H9 (cell line): ENCODE data around the gene ELOA2. TPM values are rescaled to one million over a fixed set of nuclear protein-coding genes. Genes with fewer than 3 reads are reported as not detected.

Experiments used
- DNase-seq: peaks from one replicate; pipeline ENCODE4 v3.0.0-alpha.2; 2017
- H2AFZ ChIP-seq: one replicate; pipeline ENCODE4 v1.6.1; 2013; ENCODE audit warnings: mild to moderate bottlenecking, low read length, control low read depth, moderate library complexity
- H2AK5ac ChIP-seq: 2 replicates; pipeline ENCODE4 v1.6.1; 2013; ENCODE audit warnings: low read length, control low read depth, mixed read lengths; ENCODE audit not compliant: insufficient read length
- H2BK120ac ChIP-seq: one replicate; pipeline ENCODE4 v1.6.1; 2013; ENCODE audit warnings: low read depth, mild to moderate bottlenecking, low read length, control low read depth, inconsistent platforms; ENCODE audit not compliant: poor library complexity, severe bottlenecking
- H2BK12ac ChIP-seq: 2 replicates; pipeline ENCODE4 v1.6.1; 2013; ENCODE audit warnings: low read length, control low read depth, mixed read lengths, low read depth; ENCODE audit not compliant: insufficient read length
- H2BK15ac ChIP-seq: 2 replicates; pipeline ENCODE4 v1.6.1; 2013; ENCODE audit warnings: low read depth, low read length, control low read depth
- H2BK20ac ChIP-seq: one replicate; pipeline ENCODE4 v1.6.1; 2013; ENCODE audit warnings: low read depth, mild to moderate bottlenecking, low read length, control low read depth, inconsistent platforms; ENCODE audit not compliant: poor library complexity, severe bottlenecking
- H2BK5ac ChIP-seq: 2 replicates; pipeline ENCODE4 v1.6.1; 2013; ENCODE audit warnings: low read length, control low read depth, mixed read lengths; ENCODE audit not compliant: insufficient read length
- H3K14ac ChIP-seq: 2 replicates; pipeline ENCODE4 v1.6.1; 2013; ENCODE audit warnings: low read length, control low read depth; ENCODE audit not compliant: insufficient read depth
- H3K18ac ChIP-seq: 2 replicates; pipeline ENCODE4 v1.6.1; 2013; ENCODE audit warnings: low read depth, mild to moderate bottlenecking, mixed read lengths, low read length, control low read depth; ENCODE audit not compliant: insufficient read length
- H3K23ac ChIP-seq: 2 replicates; pipeline ENCODE4 v1.6.1; 2013; ENCODE audit warnings: low read length, control low read depth, mixed read lengths, low read depth; ENCODE audit not compliant: insufficient read length
- H3K23me2 ChIP-seq: 2 replicates; pipeline ENCODE4 v1.6.1; 2013; ENCODE audit warnings: low read depth, mild to moderate bottlenecking, mixed read lengths, low read length, control low read depth; ENCODE audit not compliant: insufficient read length, poor library complexity, severe bottlenecking
- H3K27ac ChIP-seq: 2 replicates; pipeline ENCODE4 v1.5.1; 2013; ENCODE audit warnings: low read length, control low read depth, mixed read lengths, low read depth; ENCODE audit not compliant: insufficient read length
- H3K27me3 ChIP-seq: 2 replicates; pipeline ENCODE4 v1.6.1; 2013; ENCODE audit warnings: low read length, control low read depth, inconsistent platforms; ENCODE audit not compliant: insufficient read depth
- H3K4ac ChIP-seq: 2 replicates; pipeline ENCODE4 v1.6.1; 2013; ENCODE audit warnings: low read depth, mild to moderate bottlenecking, control low read depth, inconsistent platforms, low read length, moderate library complexity
- H3K4me1 ChIP-seq: 2 replicates; pipeline ENCODE4 v1.6.1; 2013; ENCODE audit warnings: low read length, control low read depth, inconsistent platforms; ENCODE audit not compliant: insufficient read depth
- H3K4me2 ChIP-seq: 2 replicates; pipeline ENCODE4 v1.6.1; 2013; ENCODE audit warnings: low read length, control low read depth, mixed read lengths; ENCODE audit not compliant: insufficient read length, insufficient read depth
- H3K56ac ChIP-seq: 2 replicates; pipeline ENCODE4 v1.6.1; 2013; ENCODE audit warnings: low read depth, mild to moderate bottlenecking, mixed read lengths, low read length, control low read depth; ENCODE audit not compliant: insufficient read length
- H3K79me1 ChIP-seq: 2 replicates; pipeline ENCODE4 v1.6.1; 2013; ENCODE audit warnings: low read depth, mild to moderate bottlenecking, moderate library complexity, low read length, control low read depth, inconsistent platforms; ENCODE audit not compliant: insufficient read depth, poor library complexity, severe bottlenecking
- H3K79me2 ChIP-seq: 2 replicates; pipeline ENCODE4 v1.6.1; 2013; ENCODE audit warnings: low read length, control low read depth, inconsistent platforms; ENCODE audit not compliant: insufficient read depth
- H3K9ac ChIP-seq: 2 replicates; pipeline ENCODE4 v1.6.1; 2013; ENCODE audit warnings: low read length, control low read depth, mixed read lengths; ENCODE audit not compliant: insufficient read length; ENCODE audit errors: extremely low read depth
- H3K9me3 ChIP-seq: one replicate; pipeline ENCODE4 v1.6.1; 2013; ENCODE audit warnings: low read depth, low read length, inconsistent platforms; ENCODE audit not compliant: control insufficient read depth
- H3T11ph ChIP-seq: one replicate; pipeline ENCODE4 v1.6.1; 2013; ENCODE audit warnings: mild to moderate bottlenecking, low read length, control low read depth, inconsistent platforms
- H4K20me1 ChIP-seq: one replicate; pipeline ENCODE4 v1.6.1; 2013; ENCODE audit not compliant: control insufficient read depth, insufficient read length, insufficient read depth
- H4K5ac ChIP-seq: 2 replicates; pipeline ENCODE4 v1.6.1; 2013; ENCODE audit warnings: low read depth, mild to moderate bottlenecking, mixed read lengths, low read length, control low read depth; ENCODE audit not compliant: insufficient read length
- H4K8ac ChIP-seq: replicated peaks from 2 replicates; pipeline ENCODE4 v1.6.1; 2013; ENCODE audit warnings: low read length, control low read depth, mixed read lengths, low read depth; ENCODE audit not compliant: insufficient read length
- H4K91ac ChIP-seq: 2 replicates; pipeline ENCODE4 v1.6.1; 2013; ENCODE audit warnings: low read depth, mild to moderate bottlenecking, moderate library complexity, mixed read lengths, low read length, control low read depth; ENCODE audit not compliant: insufficient read length
- H3K27ac Mint-ChIP-seq, 3 experiments: 2 replicates in 2 of 3; 3 replicates in 1 of 3; pipeline ENCODE4 v1.8.0; 2020 to 2021; ENCODE audit warnings: mixed read lengths in 3 of 3, mild to moderate bottlenecking in 1 of 3, moderate library complexity in 1 of 3
- H3K27me3 Mint-ChIP-seq: 2 replicates; pipeline ENCODE4 v1.8.0; 2021; ENCODE audit warnings: low read depth, mild to moderate bottlenecking, moderate library complexity, mixed read lengths
- H3K36me3 Mint-ChIP-seq, 3 experiments: 2 replicates in 2 of 3; 3 replicates in 1 of 3; pipeline ENCODE4 v1.8.0; 2020 to 2021; ENCODE audit warnings: low read depth in 3 of 3, mixed read lengths in 3 of 3; ENCODE audit not compliant: insufficient read depth in 1 of 3
- H3K4me1 Mint-ChIP-seq, 2 experiments: 2 replicates each; pipeline ENCODE4 v1.8.0; 2020; ENCODE audit warnings: mixed read lengths in 2 of 2
- H3K4me3 Mint-ChIP-seq, 2 experiments: 2 replicates in 1 of 2; 3 replicates in 1 of 2; pipeline ENCODE4 v1.8.0; 2020 to 2021; ENCODE audit warnings: mild to moderate bottlenecking in 2 of 2, mixed read lengths in 2 of 2, moderate library complexity in 1 of 2
- H3K9me3 Mint-ChIP-seq, 2 experiments: 2 replicates in 1 of 2; 3 replicates in 1 of 2; pipeline ENCODE4 v1.8.0; 2020; ENCODE audit warnings: mild to moderate bottlenecking in 2 of 2, mixed read lengths in 2 of 2, moderate library complexity in 1 of 2
- WGBS: extraction: QIAGEN DNeasy Blood & Tissue Kit; methylation state at CpG from one replicate; pipeline ENCODE4 v1.1.7; 2013; ENCODE audit warnings: missing lambda C conversion rate, low lambda C conversion rate, mixed read lengths; ENCODE audit not compliant: insufficient read length; ENCODE audit errors: extremely low coverage; 5-methylcytosine and 5-hydroxymethylcytosine counted together
- total RNA-seq: library from RNA; stranded (reverse); gene quantifications from 2 replicates; pipeline ENCODE4 v1.2.1, GENCODE V29; 2021
- TF ChIP-seq, protein P1 (sequence below): fragments of 200-600 bp; sonication (generic); conservative IDR thresholded peaks from 3 replicates; pipeline ENCODE4 v1.8.0; 2021; ENCODE audit warnings: antibody characterized with exemption, mild to moderate bottlenecking

The ELOA2 gene
- total RNA-seq, 1 experiment from 2014 or later: not detected

DNA sequence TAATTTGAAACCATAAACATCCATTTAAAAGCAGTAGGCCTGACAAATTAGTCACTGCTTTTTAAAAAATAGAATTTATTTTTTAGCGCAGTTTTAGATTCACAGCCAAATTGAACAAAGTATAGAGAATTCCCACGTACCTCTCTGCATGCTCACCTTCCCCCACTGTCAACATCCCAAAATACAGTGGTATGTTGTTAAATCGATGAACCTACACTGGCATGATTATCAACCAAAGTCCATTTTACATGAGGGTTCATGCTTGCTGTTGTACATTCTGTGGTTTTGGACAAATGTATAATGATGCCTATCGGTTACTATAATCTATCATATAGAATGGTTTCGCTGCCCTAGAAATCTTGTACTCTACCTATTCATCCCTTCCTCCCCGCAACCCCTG lies 5.6 kb upstream of the ELOA2 start:
- Histone ChIP-seq H2BK5ac (no peak overlapping the region), H3K27me3 (no peaks in the 10 kb centered on the region), H3K56ac (no peak overlapping the region), H2BK15ac (no peak overlapping the region), H3K79me2 (no peaks in the 10 kb centered on the region), H2BK120ac (no peak overlapping the region), H3K18ac (no peak overlapping the region), H2BK12ac (no peak overlapping the region), H3K23me2 (no peaks in the 10 kb centered on the region), H2AFZ (no peak overlapping the region), H3K14ac (no peak overlapping the region), H3K9ac (no peak overlapping the region), H4K91ac (no peak overlapping the region), H2BK20ac (no peak overlapping the region), H3K4me2 (no peak overlapping the region), H2AK5ac (no peak overlapping the region), H3K9me3 (no peaks in the 10 kb centered on the region), H4K20me1 (no peaks in the 10 kb centered on the region), H4K5ac (no peak overlapping the region), H3K27ac (no peak overlapping the region), H3K79me1 (no peaks in the 10 kb centered on the region), H3K4ac (no peak overlapping the region), H3K4me1 (no peaks in the 10 kb centered on the region), H3K23ac (no peak overlapping the region), H4K8ac (no peak overlapping the region), H3T11ph (no peak overlapping the region)
- TF ChIP-seq, protein P1, sequence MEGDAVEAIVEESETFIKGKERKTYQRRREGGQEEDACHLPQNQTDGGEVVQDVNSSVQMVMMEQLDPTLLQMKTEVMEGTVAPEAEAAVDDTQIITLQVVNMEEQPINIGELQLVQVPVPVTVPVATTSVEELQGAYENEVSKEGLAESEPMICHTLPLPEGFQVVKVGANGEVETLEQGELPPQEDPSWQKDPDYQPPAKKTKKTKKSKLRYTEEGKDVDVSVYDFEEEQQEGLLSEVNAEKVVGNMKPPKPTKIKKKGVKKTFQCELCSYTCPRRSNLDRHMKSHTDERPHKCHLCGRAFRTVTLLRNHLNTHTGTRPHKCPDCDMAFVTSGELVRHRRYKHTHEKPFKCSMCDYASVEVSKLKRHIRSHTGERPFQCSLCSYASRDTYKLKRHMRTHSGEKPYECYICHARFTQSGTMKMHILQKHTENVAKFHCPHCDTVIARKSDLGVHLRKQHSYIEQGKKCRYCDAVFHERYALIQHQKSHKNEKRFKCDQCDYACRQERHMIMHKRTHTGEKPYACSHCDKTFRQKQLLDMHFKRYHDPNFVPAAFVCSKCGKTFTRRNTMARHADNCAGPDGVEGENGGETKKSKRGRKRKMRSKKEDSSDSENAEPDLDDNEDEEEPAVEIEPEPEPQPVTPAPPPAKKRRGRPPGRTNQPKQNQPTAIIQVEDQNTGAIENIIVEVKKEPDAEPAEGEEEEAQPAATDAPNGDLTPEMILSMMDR: no peak
- H3K27me3 Mint-ChIP-seq: no peaks in the 10 kb centered on the region
- H3K27ac Mint-ChIP-seq: no peak overlapping the region
- no CpG with 5 or more reads among the region's 6 CpGs for WGBS
- H3K4me3 Mint-ChIP-seq: no peak overlapping the region
- H3K36me3 Mint-ChIP-seq: no peaks in the 10 kb centered on the region
- H3K9me3 Mint-ChIP-seq: no peaks in the 10 kb centered on the region
- DNase-seq: no peak
- H3K4me1 Mint-ChIP-seq: peaks cover 0 to 3% of the 10 kb centered on the region in 2 experiments; a peak in 1 of 4 replicates
